Measurements from ENCODE around the gene SMAD2.

The SMAD2 gene

GRCh38 chr18:47915930-47916329 lies 14.5 kb downstream of the SMAD2 start:
- TF ChIP-seq GATA2 (IDR thresholded peaks at IDR 0.05; ENCODE audit: low read depth, low read length) (no peak), GATA3 (IDR thresholded peaks at IDR 0.05; ENCODE audit: low read depth, low read length) (no peak)

- no peak for TF ChIP-seq GATA3 (IDR thresholded peaks at IDR 0.05; ENCODE audit: low read depth, low read length)
- no peak for TF ChIP-seq GATA2 (IDR thresholded peaks at IDR 0.05; ENCODE audit: low read depth, low read length)
Observed at GRCh38 chr18:47915229-47915628, 15.2 kb downstream of the SMAD2 start.

DNA sequence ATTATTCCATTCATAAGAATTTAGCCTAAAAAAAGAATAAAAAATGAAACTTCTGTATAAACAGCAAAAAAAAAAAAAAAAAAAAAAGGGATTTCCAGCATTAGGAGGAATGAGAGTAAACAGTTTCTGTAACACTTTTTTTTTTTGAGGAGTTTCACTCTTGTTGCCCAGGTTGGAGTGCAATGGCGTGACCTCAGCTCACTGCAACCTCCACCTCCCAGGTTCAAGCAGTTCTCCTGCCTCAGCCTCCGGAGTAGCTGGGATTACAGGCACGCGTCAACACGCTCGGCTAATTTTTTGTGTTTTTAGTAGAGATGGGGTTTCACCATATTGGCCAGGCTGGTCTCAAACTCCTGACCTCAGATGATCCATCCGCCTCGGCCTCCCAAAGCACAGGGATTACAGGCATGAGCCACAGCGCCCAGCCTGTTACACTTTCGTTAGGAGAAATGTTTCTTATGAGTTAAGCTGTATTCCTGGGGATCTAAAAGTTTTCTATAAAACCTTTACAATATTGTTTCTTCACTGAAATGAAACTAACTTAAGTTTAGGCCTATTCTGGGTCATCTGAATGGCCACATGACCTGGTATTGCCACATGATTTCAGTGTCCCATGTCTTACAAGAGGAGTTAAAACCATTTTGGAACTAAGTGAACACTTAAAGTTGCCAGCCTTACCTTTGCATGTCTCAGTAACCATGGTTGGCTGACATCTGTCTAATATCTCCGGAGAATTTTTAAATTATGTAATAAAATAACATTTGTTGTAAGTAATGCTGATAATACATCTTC lies 17.5 kb downstream of the SMAD2 start:
- TF ChIP-seq GATA2 (IDR thresholded peaks at IDR 0.05; ENCODE audit: low read depth, low read length) (no peak), GATA3 (IDR thresholded peaks at IDR 0.05; ENCODE audit: low read depth, low read length) (no peak)

GRCh38 chr18:47912343-47912742 lies 18.1 kb downstream of the SMAD2 start:
- TF ChIP-seq GATA3 (IDR thresholded peaks at IDR 0.05; ENCODE audit: low read depth, low read length), result no peak
- no peak for TF ChIP-seq GATA2 (IDR thresholded peaks at IDR 0.05; ENCODE audit: low read depth, low read length)

DNA sequence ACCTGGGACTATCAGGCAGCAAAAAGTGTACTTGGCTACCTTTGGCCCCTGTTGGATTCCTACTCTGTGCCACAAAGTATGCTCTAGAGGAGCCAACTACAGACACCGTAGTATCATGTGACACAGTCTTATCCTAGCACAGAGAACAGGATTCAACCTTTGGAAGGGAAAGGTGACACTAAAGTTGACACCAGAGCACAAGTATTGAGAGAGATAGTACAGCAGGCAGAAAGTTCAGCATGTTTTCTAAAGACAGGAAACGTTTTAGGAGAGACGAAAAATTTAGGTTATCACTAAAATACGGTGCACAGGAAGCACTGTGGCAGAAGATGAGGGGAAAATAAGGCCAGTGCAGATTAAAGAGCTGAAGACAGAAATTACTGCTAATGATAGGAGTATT lies 18.6 kb downstream of the SMAD2 start:
- no peak for TF ChIP-seq GATA3 (IDR thresholded peaks at IDR 0.05; ENCODE audit: low read depth, low read length)
- TF ChIP-seq GATA2 (IDR thresholded peaks at IDR 0.05; ENCODE audit: low read depth, low read length), result no peak

- TF ChIP-seq GATA3 (IDR thresholded peaks at IDR 0.05; ENCODE audit: low read depth, low read length), result no peak
- no peak for TF ChIP-seq GATA2 (IDR thresholded peaks at IDR 0.05; ENCODE audit: low read depth, low read length)
Observed at GRCh38 chr18:47909484-47909883, 21.0 kb downstream of the SMAD2 start.

DNA sequence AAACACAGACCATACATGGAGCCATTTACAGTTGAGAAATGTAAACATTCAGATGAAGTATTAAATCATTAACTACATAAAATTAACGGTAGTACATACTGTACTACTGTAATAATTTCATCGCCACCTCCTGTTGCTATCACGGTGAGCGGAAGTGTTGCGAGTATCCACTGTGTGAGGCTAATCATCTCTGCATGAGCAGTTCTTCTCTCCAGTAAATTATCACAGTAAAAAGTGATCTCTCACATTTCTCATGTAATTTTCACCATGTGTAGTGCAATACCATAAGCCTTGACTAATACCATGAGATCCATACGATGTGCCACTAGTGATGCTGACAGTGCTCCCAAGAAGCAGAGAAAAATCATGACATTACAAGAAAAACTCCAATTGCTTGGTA lies 21.9 kb downstream of the SMAD2 start:
- TF ChIP-seq GATA3 (IDR thresholded peaks at IDR 0.05; ENCODE audit: low read depth, low read length), result no peak
- TF ChIP-seq GATA2 (IDR thresholded peaks at IDR 0.05; ENCODE audit: low read depth, low read length), result no peak

DNA sequence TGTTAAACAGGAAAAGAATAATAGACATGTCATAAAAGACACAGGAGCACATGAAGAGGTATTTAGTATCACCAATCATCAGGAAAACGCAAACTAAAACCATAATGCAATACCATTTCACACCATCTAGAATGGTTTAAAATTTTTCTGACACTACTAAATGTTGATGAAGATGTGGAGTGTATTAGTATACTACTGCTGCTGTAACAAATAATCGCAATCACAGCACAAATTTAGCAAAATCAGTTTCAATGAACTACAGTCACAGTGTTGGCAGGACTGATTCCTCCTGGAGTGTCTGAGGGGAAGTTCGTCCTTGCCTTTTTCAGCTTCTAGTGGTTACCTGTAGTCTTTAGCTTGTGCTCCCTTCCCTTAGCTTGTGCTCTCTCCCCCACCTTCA lies 24.1 kb downstream of the SMAD2 start:
- no peak for TF ChIP-seq GATA2 (IDR thresholded peaks at IDR 0.05; ENCODE audit: low read depth, low read length)
- TF ChIP-seq GATA3 (IDR thresholded peaks at IDR 0.05; ENCODE audit: low read depth, low read length), result no peak

DNA sequence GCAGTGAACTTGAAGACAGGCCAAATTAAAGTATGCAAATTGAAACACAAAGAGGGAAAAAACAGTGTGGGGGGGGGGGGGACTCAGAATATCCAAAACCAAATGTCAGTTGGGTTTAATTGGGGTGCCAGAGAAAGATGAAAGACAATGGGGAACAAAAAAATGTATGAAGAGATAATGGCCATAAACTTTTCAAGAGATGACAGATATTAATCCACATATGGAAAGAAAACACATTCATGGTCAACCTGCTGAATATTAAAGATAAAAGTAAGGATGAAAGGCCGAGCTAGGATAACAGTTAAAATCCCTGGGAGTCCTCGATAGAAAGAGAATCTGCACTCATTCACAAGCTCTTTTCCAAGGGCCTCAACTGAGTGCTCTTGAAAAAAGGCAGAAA lies 26.6 kb downstream of the SMAD2 start:
- no peak for TF ChIP-seq GATA3 (IDR thresholded peaks at IDR 0.05; ENCODE audit: low read depth, low read length)
- no peak for TF ChIP-seq GATA2 (IDR thresholded peaks at IDR 0.05; ENCODE audit: low read depth, low read length)

DNA sequence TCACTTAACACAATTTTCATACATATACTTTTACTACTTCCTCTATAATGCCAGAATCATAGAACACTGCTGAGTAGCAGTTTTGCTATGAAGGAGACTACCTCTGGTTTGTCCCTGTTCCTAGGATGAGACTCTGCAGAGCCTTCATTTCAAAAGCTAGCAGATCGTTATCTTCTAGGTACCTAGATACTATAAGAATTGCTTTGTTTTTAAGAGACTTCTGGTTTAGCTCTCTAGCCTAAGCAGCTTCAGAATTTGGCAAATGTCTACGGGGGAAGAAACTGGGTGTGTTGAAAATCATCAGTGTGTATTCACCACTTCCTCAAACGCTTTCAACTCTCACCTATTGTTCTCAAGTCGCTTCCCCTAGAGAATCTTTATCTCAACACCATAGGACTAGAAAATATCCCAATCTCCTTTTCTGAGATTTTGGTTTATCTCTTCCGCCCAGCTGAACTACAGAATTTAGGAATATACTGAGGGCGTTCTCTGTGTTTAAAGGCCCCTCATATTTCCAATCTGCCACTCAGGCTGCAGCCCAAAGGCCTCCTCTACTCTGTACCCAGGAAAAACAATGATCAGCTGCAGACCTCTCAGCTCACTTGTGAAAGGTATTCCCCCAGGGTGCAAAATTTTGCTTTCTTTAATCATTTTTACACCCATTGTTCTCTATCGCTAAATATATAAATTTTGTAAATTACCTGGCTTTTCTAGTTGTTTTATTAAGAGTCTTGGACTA lies 28.7 kb downstream of the SMAD2 start:
- TF ChIP-seq GATA3 (IDR thresholded peaks at IDR 0.05; ENCODE audit: low read depth, low read length), result no peak
- no peak for TF ChIP-seq GATA2 (IDR thresholded peaks at IDR 0.05; ENCODE audit: low read depth, low read length)

DNA sequence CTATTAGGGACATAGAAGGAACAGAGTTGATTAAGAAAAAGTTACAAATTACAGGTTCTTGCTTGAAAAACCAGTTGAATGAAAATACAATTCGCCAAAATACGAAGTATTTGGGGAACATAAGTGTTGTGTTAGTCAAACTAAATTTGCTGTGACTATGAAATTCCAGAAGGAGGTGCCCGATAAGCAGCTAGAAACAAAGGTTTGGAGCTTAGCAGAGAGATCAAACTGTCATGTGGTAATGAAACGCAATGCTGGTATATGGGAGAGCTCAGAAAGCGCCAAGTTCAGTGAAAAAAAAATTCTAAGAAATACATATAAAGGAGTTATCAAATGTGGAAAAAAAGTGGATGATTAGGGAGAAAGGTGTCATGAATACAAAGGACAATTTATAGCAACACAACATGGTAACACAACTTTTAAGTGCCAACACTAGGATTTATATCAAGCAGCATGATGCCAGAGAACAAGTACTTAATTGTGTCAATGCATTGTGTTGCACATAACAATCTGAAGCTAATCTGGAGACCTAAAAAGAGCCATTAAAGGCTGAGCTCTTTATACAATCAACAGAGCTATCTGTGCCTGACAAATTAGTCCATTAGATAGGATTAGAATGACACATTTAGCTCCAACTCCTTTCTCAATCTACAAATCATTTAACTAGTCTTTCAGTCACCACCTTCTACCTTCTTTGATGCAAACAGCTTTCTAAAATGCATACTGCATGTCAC lies 31.2 kb downstream of the SMAD2 start:
- no peak for TF ChIP-seq GATA3 (IDR thresholded peaks at IDR 0.05; ENCODE audit: low read depth, low read length)
- TF ChIP-seq GATA2 (IDR thresholded peaks at IDR 0.05; ENCODE audit: low read depth, low read length), result no peak

DNA sequence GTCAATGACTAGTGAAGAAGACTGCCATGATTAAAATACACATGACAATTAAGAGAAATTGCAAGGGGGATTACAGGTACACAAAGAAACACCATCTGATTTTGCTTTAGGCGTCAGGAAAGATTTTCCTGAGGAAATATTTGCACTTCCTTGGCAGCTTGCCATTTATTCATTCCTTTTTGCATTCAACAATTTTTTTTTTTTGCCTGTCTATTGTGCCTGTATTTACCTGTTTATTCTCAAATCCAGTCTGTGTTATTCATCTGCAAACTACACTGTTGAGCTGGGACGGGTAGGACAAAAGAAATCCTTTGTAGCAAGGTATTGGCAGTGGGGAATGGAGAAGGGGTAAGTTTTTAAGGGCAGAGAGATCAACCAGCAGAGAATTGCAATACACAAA lies 31.8 kb downstream of the SMAD2 start:
- TF ChIP-seq GATA3 (IDR thresholded peaks at IDR 0.05; ENCODE audit: low read depth, low read length) (no peak), GATA2 (IDR thresholded peaks at IDR 0.05; ENCODE audit: low read depth, low read length) (no peak)

GRCh38 chr18:47898055-47898454 lies 32.4 kb downstream of the SMAD2 start:
- TF ChIP-seq GATA2 (IDR thresholded peaks at IDR 0.05; ENCODE audit: low read depth, low read length), result no peak
- TF ChIP-seq GATA3 (IDR thresholded peaks at IDR 0.05; ENCODE audit: low read depth, low read length), result no peak

DNA sequence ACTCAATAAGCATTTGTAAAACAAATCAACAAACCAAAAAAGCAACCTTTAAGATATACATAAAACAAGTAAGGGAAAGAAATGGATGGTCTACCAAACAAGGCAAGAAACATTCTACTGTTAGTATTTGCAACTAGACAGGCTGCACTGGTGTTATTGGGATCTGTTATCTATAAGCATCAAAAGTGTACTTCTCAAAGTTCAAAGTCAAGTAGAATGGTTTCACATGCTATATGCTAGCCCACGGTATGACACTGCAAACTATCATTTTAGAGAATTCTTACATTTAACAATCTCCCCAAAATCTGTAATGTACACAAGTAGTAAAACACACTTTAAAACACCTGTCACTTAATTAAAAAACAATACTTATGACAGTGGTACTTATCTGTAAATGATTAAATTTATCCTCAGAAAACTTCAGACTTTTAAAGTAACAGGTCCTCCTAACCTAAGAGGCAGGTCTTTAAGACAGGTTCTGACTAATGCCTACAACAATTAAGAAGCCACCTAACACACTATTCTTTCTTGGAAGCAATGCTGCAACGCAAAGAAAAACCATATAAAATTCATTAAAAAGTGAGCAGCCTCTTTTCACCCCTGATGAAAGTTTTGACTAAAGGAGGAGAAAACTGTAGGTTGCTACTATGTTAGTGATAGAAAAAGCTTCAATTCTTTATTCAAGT lies 34.8 kb downstream of the SMAD2 start:
- TF ChIP-seq GATA2 (IDR thresholded peaks at IDR 0.05; ENCODE audit: low read depth, low read length) (no peak), GATA3 (IDR thresholded peaks at IDR 0.05; ENCODE audit: low read depth, low read length) (no peak)
